Astrocyte (in vitro differentiated cells and primary cell): ENCODE data around the gene STRA6.

Source experiments
- CTCF ChIP-seq: IDR thresholded peaks from 2 replicates; pipeline ENCODE4 v1.5.1; 2011; ENCODE audit warnings: low read depth, mild to moderate bottlenecking, inconsistent platforms, low read length, moderate library complexity; ENCODE audit not compliant: insufficient read depth
- EZH2 ChIP-seq: IDR thresholded peaks from 2 replicates; pipeline ENCODE4 v1.6.1; 2012; ENCODE audit warnings: mild to moderate bottlenecking, low read length, inconsistent platforms; ENCODE audit not compliant: insufficient read depth

GRCh38 chr15:74173380-74174218 is 29.0 kb downstream of the STRA6 start, which contains the start of gene ISLR:
- TF ChIP-seq CTCF: no peak
- TF ChIP-seq EZH2: no peak
